Activated T-helper 17 cell treated with anti-CD3 and anti-CD28 coated beads, Interleukin-2, amount 50 U/mL, for 72 hours (primary cell): ENCODE data around the gene MCF2L. TPM values are rescaled to one million over a fixed set of nuclear protein-coding genes. Genes with fewer than 3 reads are reported as not detected.
A peak's percentile ranks its signal among the peaks of the same experiment; 100 is the strongest.

Source experiments
- ATAC-seq: fragments of 150-1000 bp; cut with Tn5 transposase; replicated peaks from 2 replicates; pipeline ENCODE4 v1.10.0; 2021; ENCODE audit warnings: mild to moderate bottlenecking, moderate library complexity
- H3K27ac Mint-ChIP-seq: one replicate; pipeline ENCODE4 v1.8.0; 2022; ENCODE audit warnings: mixed read lengths
- H3K27me3 Mint-ChIP-seq: one replicate; pipeline ENCODE4 v1.8.0; 2022; ENCODE audit warnings: mixed read lengths
- H3K36me3 Mint-ChIP-seq: one replicate; pipeline ENCODE4 v1.8.0; 2022; ENCODE audit warnings: low read depth, mild to moderate bottlenecking, mixed read lengths
- H3K4me1 Mint-ChIP-seq: one replicate; pipeline ENCODE4 v1.8.0; 2022; ENCODE audit warnings: mixed read lengths
- H3K4me3 Mint-ChIP-seq: one replicate; pipeline ENCODE4 v1.8.0; 2022; ENCODE audit warnings: mild to moderate bottlenecking, mixed read lengths
- H3K9me3 Mint-ChIP-seq: one replicate; pipeline ENCODE4 v1.8.0; 2022; ENCODE audit warnings: mixed read lengths
- total RNA-seq, 2 donors: library from RNA; stranded (reverse); gene quantifications; one replicate each; pipeline ENCODE4 v1.2.3, GENCODE V29; 2022

Gene MCF2L
- total RNA-seq, 2 donors from 2014 or later = 2.0 to 3.0 TPM

GRCh38 chr13:113125506-113126264 lies 156.7 kb downstream of the MCF2L start:
- Mint-ChIP-seq H3K4me1 (peaks cover 9% of the 10 kb centered on the region), H3K27ac (no peak overlapping the region), H3K36me3 (no peaks in the 10 kb centered on the region), H3K27me3 (peaks cover 30% of the 10 kb centered on the region), H3K4me3 (no peak overlapping the region), H3K9me3 (no peaks in the 10 kb centered on the region)
- ATAC-seq = no peak

GRCh38 chr13:113126265-113127150 lies 157.5 kb downstream of the MCF2L start:
- Mint-ChIP-seq H3K36me3 (no peaks in the 10 kb centered on the region), H3K4me3 (no peak overlapping the region), H3K4me1 (peaks cover 9% of the 10 kb centered on the region), H3K27ac (peak overlapping the region; percentile 68), H3K9me3 (no peaks in the 10 kb centered on the region), H3K27me3 (peaks cover 30% of the 10 kb centered on the region)
- ATAC-seq = no peak

DNA sequence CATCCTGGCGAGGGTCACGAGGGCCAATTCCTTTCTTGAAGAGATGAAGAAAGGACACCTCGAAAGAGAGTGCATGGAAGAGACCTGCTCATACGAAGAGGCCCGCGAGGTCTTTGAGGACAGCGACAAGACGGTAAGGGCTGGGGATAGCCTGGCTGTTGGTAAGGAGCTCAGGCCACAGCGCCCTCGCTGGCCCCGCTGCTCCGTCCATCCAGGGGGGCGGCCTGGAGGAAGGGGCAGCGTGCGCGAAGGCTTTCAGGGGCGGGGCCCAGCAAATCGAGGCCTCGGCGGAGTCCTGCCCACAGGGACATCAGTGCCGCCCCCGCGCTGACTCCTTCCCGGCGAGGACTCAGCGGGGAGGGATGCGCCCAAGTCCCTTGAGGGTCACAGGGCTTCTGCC lies 160.5 kb downstream of the MCF2L start:
- Mint-ChIP-seq H3K27me3 (peaks cover 30% of the 10 kb centered on the region), H3K4me3 (peak overlapping the region; percentile 78), H3K27ac (no peak overlapping the region), H3K4me1 (peaks cover 9% of the 10 kb centered on the region), H3K36me3 (no peaks in the 10 kb centered on the region), H3K9me3 (no peaks in the 10 kb centered on the region)
- peak; percentile 38 for ATAC-seq

DNA sequence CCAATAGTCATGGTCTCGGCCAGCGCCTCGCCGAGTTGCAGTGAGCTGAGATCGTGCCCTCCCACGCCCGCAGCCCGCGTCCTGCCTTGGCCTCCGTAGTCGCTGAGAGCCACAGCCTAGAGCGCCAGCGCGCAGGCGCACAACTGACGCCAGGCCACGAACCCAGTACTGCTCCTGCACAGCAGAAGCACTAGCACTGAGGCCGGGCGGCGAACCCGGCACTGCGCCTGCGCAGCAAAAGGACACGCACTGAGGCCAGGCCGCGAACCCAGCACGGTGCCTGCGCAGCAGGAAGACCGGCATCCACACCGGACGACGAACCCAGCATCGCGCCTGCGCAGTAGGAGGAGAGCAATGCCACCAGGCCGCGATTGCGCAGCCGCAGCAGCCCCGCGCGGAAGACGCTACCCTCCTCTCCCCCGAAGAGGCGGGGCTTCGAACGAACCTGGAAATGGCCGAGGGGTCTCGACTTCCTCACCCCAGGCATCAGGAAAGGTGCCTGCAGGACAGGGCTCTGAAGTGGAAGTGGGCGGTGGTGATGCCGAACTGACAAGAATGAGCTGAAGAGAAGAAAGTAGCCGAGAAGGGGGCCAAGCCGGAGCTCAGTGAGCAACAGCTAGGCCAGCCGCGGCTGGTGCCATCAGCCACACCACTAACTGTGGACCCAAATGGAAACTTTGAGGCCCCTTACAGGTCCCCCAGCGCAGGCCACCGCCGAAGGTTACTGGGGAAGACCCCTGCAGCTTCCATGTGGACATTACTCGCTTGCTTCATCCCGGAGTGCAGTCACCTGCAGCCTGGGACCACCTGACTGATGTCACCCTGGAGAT lies 161.1 kb downstream of the MCF2L start:
- Mint-ChIP-seq H3K27ac (peak overlapping the region; percentile 56), H3K4me1 (peaks cover 9% of the 10 kb centered on the region), H3K9me3 (no peaks in the 10 kb centered on the region), H3K4me3 (peak overlapping the region; percentile 78), H3K27me3 (peaks cover 30% of the 10 kb centered on the region), H3K36me3 (no peaks in the 10 kb centered on the region)
- ATAC-seq = peak; percentile 91

GRCh38 chr13:113135281-113135760 lies 166.3 kb downstream of the MCF2L start:
- Mint-ChIP-seq H3K4me3 (no peak overlapping the region), H3K27ac (no peak overlapping the region), H3K9me3 (no peaks in the 10 kb centered on the region), H3K4me1 (no peaks in the 10 kb centered on the region), H3K36me3 (no peaks in the 10 kb centered on the region), H3K27me3 (peaks cover 3% of the 10 kb centered on the region)
- no peak for ATAC-seq

DNA sequence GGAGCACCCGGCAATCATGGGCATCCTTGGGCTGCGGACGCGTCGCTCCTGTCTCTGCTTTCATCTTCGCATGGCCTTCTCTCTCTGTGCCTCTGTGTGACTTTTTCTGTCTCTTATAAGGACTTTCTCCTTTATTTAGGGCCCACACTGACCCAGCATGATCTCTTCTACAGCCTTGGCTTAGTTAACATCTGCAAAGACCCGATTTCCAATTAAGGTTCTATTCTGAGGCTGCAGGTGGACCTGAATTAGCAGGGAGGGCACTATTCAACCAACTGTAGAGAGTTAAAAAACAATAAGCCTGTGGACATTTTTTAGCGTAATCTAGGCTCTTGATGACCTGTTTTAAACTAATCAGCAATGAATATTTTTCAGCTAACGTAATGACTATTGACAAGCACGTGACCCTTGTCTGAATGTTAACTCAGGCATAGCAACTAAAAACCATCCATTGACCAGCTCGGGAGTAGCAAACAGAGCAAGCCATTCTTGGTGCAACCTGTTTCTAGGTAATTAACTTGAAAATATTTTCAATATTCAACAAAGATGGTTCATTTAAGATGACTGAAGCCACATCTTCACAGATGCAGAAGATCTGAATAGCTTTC lies 168.8 kb downstream of the MCF2L start:
- Mint-ChIP-seq H3K9me3 (no peaks in the 10 kb centered on the region), H3K4me1 (no peaks in the 10 kb centered on the region), H3K4me3 (no peak overlapping the region), H3K27me3 (no peaks in the 10 kb centered on the region), H3K27ac (no peak overlapping the region), H3K36me3 (no peaks in the 10 kb centered on the region)
- ATAC-seq = no peak

DNA sequence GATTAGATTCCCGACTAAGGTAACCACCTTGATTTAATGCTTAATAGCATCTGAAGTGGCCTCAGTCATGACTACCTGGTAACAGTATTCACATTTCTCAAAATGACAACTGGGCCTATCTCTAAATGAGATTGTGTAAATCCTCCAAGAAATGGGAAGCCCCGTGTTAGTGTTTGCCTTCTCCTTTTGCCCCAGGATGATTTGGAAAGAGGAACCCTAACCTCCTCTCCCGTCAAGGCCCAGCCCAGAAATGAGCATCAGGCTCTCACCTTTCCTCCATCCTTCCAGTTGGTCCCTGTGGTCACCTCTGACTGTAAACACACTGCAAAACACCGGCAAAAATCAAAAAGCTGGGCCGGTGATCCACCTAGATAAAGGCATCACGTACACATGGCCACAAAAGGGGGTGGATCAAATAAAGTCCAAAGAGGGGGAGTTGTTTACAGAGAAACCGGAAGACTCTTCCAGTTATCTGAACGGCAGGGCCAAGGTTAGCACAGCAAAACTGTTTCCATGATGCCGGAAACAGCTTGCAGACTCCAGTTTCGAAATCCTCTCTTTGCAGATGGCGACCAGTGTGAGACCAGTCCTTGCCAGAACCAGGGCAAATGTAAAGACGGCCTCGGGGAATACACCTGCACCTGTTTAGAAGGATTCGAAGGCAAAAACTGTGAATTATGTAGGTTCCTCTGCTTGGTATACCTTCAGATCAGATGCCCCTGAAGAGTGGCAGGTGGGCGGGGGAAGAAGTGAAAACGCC lies 170.0 kb downstream of the MCF2L start:
- Mint-ChIP-seq H3K9me3 (no peaks in the 10 kb centered on the region), H3K4me1 (no peaks in the 10 kb centered on the region), H3K27me3 (no peaks in the 10 kb centered on the region), H3K27ac (peak overlapping the region; percentile 48), H3K4me3 (no peak overlapping the region), H3K36me3 (no peaks in the 10 kb centered on the region)
- ATAC-seq = no peak

- no peak for ATAC-seq
- Mint-ChIP-seq H3K4me3 (no peak overlapping the region), H3K27ac (no peak overlapping the region), H3K36me3 (no peaks in the 10 kb centered on the region), H3K9me3 (no peaks in the 10 kb centered on the region), H3K4me1 (no peaks in the 10 kb centered on the region), H3K27me3 (no peaks in the 10 kb centered on the region)
Measured at GRCh38 chr13:113139577-113139976, 170.6 kb downstream of the MCF2L start.

DNA sequence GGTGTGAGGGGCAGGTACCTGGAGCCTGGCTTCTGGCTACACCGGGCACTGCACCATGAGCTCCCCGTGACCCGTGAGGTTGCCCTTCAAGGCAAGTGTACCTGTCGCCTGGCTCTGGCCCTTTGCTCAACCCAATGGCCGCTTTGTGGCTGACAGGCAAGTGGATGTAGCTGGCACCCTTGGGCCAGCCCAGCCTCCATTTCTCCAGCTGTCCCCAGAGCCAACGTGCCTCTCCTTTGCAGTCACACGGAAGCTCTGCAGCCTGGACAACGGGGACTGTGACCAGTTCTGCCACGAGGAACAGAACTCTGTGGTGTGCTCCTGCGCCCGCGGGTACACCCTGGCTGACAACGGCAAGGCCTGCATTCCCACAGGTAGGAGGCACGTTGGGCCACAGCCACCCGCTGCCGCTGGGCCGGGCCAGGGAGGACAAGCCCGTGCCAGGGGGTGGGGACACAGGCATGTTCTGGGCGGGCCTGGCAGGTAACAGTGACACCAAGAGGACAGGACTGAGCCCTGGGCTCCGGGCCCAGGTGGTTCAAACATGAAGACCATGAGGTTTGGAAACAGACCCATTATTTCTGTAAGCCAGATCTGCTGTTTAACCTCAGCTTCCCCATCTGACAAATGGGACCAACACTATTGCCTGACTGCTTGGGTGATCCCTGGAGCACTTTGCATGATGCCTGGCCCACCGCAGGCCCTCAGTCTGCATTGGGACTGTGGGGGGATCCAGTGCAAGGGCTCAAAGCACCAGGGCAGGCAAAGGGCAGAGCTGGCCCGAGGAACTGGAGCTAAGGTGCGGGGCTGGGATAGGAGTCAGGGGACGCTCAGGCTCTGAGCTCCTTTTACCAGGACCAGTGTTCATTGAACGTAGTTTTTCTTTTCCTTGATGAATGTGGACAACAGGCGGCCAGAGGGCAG lies 171.9 kb downstream of the MCF2L start:
- H3K36me3 Mint-ChIP-seq = peaks cover 8% of the 10 kb centered on the region
- H3K27ac Mint-ChIP-seq = no peak overlapping the region
- no peaks in the 10 kb centered on the region for H3K27me3 Mint-ChIP-seq
- peaks cover 5% of the 10 kb centered on the region for H3K4me1 Mint-ChIP-seq
- ATAC-seq = no peak
- no peaks in the 10 kb centered on the region for H3K9me3 Mint-ChIP-seq
- H3K4me3 Mint-ChIP-seq = no peak overlapping the region

DNA sequence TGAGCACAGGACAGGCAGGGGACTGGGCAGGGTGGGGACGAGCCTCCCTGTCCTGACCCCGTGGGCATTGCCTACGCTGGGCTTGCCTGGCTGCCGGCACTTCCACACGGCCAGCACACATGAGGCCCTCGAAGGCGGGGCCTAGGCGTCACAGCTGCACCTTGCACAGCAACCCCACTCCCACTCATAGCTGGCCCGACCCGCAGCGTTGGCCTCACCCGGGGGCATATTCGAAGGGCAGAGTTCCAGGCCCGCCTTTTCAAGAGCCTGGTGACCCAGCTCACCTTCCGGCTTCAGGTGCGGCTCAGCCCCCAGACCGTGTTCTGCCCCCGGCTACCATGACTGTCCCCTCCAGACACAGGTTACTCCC lies 172.6 kb downstream of the MCF2L start:
- no peak overlapping the region for H3K4me3 Mint-ChIP-seq
- ATAC-seq = no peak
- H3K4me1 Mint-ChIP-seq = peaks cover 7% of the 10 kb centered on the region
- no peak overlapping the region for H3K27ac Mint-ChIP-seq
- no peaks in the 10 kb centered on the region for H3K27me3 Mint-ChIP-seq
- H3K36me3 Mint-ChIP-seq = peaks cover 9% of the 10 kb centered on the region
- no peaks in the 10 kb centered on the region for H3K9me3 Mint-ChIP-seq

DNA sequence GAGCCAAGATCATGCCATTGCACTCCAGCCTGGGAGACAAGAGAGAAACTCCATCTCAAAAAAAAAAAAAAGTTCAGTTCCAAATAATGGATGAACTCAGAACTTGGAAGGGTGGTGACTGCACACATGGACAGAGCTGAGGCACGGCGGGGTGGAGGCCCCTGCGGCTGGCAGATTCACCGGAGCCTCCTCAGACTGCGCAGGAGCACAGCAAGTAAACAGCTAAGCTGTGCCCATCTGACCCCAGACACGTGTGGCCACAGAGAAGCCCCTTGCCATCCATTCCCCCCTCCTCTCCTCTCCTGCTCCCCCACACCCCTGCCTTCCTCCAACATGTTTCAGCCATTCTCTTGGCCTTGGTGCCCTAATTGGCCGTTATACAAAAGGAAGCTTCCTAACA lies 173.9 kb downstream of the MCF2L start:
- Mint-ChIP-seq H3K27ac (no peak overlapping the region), H3K9me3 (no peaks in the 10 kb centered on the region), H3K4me1 (peaks cover 7% of the 10 kb centered on the region), H3K4me3 (no peak overlapping the region), H3K36me3 (peaks cover 9% of the 10 kb centered on the region), H3K27me3 (no peaks in the 10 kb centered on the region)
- ATAC-seq = no peak

GRCh38 chr13:113143466-113144254 lies 174.6 kb downstream of the MCF2L start:
- ATAC-seq = no peak
- Mint-ChIP-seq H3K4me3 (no peak overlapping the region), H3K27me3 (no peaks in the 10 kb centered on the region), H3K4me1 (peaks cover 7% of the 10 kb centered on the region), H3K27ac (no peak overlapping the region), H3K9me3 (no peaks in the 10 kb centered on the region), H3K36me3 (peaks cover 9% of the 10 kb centered on the region)
